GM18870 (cell line): ENCODE data around the gene PFN1.

Experiments
- ATAC-seq: cut with Tn5 transposase; IDR thresholded peaks from one replicate; pipeline ENCODE4 v1.9.1; 2021; ENCODE audit warnings: moderate library complexity; ENCODE audit not compliant: unreplicated experiment

The PFN1 gene

DNA sequence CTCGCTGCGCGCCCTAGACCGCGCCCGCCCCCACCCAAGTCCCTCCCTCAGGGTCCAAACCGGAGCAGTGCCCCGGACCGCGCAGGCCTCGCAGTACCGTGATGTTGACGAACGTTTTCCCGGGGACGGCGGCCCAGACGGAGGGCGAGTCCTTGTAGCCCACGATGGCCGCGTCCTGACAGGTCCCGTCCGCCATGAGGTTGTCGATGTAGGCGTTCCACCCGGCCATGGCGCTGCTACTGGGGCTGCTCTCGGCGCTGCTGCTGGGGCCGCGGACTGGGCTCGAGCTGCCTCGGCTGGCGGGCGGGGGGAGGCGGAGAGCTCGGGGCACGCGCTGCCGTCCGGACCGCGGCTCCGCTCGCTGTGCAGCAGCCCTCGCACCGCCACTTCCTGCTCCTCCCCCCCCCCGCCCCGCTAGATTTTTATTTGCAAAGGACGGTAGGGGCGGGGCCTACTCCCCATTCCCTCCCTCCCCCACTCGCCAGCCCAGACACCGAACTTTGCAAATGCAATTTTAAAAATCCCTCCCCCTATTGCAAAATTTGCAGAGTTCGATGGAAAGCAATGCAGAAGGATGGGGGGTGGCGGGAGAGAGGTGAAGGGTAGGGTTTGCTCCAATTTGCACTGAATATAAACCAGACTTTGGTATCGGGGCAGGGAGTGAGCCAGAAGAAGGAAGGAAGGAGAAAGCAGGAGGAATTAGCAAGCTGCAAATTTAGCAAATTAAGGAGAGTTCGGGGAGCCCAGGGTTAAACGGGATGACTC, at the start of gene PFN1:
PFN1 (minus strand) TSS at position 365 of the 765 bp plus-strand sequence; CDS start at position 229, 136 bp downstream.
- no peak for ATAC-seq

DNA sequence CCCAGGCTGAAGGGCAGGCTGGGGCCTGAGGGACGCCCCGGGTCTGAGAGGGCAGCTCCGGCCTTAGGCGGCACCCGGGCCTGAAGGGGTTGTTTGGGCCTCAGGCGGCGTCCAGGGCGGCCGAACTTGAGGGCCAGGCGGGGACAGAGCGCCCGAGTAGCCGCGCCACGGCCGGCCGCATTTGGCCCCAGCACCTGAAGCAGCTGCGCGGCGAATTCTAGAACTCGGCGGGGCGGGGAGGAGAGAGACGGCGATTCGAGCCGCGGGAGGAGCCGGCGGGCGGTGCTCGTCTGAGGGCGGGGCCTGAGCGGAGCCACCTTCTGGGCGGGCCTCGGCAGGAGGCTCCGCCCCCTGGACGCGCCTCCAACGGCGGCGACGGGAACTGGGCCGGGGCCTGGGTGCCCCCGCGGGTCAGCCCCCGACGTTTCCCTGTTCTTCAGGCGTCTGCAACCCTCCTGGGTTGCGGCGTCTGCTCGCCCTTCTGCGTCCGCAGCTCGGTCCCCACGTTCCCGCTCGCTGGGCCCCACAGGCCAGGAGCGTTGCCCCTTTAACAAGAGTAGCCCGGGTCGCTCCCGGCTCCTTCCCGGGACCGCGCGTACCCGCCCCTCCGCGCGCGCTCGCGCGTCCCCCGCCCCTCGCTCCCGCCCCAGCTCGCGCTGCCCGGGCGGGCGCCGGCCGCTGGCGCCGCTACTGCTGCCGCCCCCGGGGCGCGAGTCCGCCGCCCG, 49.1 kb upstream of the PFN1 start, which contains the start of the genes INCA1 and KIF1C:
INCA1 (minus strand) TSS at position 221 of the 725 bp plus-strand sequence. CDS start 3,085 bp downstream, outside the sequence.
KIF1C (plus strand) TSS at position 649 of the 725 bp plus-strand sequence. CDS start 2,297 bp downstream, outside the sequence.
- peak; percentile 64 for ATAC-seq

DNA sequence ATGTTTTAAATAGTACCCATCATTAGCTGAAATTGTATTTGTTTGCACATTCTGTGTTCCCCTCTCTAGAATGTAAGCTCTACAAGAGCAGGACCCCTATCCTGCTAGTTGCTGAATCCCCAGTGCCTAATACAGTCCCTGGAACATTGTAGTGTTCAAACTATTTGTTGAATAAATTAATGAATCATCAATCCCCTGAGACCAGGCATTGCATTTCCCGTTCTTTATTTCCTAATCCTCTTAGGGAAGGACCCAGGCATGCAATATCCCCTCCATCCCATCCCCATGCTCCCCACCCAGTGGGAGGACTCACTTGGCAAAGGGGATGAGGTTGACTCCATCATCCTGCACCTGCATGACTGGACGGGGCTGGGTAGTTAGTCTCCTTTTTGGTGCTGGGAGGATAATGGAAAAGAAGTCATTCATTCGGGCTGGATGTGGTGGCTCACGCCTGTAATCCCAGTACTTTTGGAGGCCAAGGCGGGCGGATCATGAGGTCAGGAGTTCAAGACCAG, 45.8 kb upstream of the PFN1 start:
- no peak for ATAC-seq

DNA sequence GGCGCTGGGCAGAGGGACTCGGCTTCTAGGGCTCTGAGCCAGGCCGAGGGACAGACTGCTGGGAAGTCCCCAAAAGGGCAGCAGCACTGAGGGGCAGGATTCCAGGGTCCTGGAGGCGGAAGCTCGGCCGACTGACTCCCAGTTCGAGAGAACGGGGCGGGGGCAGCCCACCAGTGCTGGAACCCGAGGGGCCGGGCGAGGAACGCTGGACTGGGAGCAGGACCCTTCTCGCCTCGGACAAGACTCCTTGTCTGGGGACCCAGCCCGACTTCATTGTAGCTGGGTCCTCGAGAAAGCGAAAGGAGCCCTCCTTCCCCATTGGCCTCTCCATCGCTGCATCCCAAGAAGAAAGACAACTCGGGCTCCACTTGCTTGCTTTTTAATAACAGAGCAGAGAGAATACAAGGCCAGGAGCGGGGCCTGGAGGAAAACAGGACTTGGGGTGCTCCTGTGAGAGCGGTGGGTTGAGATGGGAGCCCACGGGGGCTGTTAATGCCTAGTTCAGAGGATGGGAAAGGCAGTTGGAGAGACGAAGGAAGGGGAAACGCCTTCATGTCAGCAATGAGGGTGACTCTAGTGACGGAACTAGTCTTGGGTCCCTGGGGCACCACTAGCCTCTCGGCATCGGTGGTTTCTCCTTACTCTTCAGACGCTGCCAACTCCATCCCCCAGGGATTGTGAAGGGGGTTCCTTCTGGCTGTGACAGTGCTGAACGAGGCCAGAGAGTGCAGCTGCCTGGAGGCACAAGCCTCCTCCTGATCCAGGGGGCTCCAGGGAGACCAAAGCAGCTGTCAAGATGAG, 39.6 kb upstream of the PFN1 start:
- no peak for ATAC-seq

DNA sequence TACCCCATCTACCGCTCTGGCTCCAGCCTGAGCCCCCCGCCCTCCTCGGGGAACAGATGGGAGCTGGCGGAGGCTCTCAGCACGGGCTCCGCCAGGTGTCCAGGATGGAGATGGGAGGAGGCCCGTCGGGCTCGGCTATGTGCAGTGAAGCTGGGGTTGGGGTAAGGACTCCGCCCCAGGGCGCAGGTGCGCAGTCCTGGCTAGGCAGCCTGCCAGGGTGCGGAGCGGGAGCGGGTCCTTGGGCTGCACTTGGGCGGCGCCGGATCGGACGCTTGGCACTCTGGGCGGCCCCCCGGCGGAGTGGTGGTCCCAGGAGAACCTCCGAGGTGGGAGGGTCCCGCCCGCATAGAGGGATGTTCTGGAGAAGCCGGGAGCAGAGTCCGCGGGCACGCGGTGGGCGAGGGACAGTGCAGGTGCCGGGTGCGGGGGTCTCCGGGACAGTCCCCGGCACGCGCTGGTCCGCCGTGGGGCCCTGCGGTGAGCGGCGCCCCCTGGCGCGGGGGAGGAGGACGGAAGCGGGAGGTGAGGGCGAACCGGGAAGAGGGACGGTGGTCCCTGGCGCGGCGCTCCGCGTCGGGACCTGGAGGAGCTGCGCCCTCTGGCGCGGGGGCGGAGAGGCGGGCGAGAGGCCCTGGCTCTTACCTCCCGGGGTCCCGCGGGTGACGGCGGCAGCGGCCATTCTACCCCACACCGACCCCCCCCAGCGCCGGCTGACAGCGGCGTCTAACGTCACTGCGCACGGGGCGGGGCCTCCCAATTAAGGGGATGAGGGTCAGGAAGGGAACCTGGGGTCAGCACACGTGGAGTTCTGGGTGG, 38.8 kb upstream of the PFN1 start, which contains the start of gene CAMTA2:
CAMTA2 (minus strand) TSS at position 725 of the 816 bp plus-strand sequence. CDS start 1,453 bp downstream, outside the sequence.
- ATAC-seq = no peak

DNA sequence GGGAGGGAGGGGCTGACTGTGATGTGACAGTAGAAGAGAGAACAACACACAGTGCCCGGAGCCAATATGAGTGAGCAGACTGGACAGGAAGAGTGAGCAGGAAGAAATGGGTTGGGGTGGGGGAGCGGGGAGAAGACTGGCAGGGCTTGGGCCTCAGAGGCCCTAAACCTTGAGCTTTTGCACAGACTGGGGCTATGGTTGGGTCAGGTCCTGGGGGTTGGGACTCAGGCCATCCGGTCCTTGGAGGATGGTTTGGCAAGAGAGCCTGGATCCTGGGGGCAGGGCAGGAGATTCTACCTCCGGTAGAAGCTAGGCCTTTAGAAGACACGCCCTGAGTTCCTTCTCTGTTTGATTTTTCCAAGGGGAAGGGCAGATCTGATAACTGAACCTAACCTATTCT, 38.1 kb upstream of the PFN1 start:
- no peak for ATAC-seq

DNA sequence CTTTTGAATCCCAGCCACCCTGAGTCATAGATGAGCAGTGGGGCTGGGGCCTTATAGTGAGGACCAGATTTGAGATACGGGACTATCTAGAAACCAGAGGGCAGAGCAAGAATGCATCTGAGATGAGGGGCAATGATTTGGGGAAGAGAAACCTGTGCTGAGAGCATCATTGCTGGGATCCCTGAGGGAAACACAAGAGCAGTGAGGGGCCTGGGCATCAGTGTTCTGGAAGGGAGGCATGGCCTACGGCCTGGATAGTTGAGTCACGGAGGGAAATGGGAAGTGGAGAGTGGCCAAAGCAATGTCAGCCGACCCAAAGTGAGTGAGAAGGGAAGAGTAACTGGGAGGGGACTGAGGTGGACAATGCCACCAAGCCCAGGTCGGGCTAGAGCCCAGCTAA, 34.0 kb upstream of the PFN1 start:
- ATAC-seq = no peak

DNA sequence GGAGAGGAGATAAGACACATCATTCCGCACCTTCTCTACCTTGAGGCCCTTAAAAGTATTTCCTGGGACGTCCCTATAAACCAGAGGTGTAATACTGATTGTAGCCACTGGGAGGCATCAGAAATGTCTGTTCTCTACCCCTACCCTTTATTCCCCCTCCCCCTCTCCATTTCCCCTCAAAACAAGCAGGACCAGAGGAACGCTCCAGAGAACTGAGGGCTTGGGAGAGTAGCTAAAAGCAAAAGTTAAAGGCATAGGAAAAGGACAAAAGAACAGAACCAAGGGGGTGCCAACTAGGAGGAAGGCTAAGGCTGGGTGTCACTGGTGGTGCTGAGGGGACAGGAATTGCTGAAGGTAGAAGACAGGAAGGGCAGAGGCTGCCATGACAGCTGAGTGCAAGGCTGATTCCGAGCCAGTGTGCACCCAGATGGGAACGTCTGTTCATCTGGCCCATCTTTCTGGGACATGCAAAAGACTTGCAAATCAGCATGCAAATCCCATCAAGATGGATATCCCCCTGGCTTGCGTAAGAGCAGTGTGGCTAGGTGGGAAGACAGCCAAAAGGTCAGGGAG, 32.4 kb upstream of the PFN1 start:
- no peak for ATAC-seq

DNA sequence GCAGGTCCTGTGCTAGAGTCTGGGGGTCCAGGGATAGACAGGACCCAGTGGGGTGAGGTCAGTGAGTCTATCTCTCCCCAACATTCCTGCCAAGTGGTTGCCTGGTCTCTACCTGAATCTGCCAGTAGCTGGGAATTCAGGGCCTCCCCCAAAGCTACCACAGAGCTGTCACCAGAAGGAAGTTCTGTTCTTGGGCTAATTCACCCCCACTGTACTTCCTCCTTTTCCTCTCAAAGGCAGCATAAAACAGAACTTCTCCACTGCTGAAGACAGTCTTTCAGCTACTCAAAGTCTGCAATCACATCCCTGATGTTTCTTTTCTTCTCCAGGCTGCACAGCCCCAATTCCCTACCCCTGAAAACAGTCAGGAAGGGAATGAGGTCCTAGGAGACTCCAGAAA, 30.4 kb upstream of the PFN1 start:
- ATAC-seq = no peak

DNA sequence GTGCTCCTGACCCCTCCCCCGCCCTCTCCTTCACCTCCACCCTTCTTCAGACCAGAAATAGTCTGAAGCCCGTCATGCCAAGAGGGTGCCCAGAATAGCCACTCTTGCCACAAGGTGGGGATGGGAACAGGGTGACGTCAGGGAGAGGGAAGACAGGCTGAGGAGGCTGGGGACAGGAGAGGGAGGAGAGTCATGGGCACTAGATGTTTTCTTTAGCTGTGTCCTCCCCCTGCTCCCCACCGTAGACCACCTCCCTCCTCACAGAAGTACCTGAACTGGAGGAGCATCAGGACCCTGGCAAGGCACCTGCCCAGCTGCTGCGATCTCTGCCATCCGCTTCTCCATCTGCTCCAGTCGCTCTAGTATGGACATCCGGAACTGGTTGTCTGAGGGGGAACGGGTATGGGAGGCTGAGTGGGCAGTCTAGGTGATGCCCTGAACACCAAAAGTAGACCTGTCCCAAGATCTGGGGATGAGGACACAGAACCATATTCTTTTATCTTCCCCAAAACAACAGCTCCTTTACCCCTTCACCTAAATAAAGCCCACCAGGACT, 25.9 kb upstream of the PFN1 start:
- ATAC-seq = no peak

DNA sequence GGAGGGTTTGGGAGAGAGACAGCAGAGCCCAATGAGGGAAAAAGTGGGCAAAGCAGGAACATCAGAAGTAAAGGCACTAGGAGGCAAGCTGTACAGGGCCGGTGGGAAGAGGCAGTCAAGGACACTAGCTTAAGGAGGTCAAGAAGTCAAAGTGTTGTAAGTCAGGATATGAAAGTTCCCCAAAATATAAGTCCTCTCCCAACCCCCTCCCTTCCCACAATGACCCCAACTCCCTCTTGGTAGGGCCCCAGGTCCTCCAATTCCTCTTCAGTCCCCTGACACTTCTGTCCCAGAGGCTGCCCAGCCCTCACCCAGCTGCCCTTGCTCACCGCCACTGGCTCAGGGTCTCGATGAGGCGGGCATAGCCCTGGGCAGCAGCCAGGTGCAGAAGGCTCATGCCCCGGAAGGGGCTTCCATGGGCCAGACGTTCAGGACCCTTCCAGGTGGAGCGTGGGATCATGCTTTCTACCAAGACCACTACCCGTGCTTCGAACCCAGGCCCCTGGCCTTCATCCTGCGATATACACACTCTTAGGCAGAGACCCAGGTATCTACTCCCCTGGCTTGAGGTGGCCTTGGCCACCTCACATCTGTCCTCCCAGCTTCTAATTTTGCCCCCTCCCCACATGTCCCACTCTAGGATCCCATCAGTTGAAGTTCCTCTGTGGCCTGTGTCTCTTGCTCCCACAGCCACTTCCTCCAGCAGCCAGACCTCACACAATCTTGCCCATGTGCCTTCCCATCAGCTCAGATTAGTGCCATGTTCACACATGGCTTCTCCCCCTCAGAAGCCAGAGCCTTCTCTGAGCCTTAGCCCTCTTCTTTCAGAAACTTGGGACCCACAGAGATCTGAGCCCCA, 25.2 kb upstream of the PFN1 start:
- ATAC-seq = no peak

DNA sequence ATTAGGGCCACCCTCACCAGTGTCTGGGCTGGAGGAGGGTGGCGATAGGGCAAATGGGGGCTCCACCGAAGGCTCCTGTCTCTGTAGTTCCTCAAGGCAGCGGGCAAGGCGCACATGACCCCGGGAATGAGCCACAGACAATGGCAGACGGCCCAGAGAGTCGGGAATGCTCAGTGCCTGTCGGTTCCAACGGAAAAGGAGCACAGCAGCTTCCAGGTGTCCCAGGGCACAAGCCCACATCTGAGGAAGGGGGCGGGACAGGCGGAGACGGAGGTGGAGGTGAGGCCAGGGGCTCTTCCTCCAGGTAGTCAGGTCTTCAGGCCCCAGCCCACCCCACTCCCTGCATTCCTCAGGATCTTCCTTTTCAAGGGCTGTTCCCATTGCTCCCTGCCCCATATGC, 24.4 kb upstream of the PFN1 start:
- no peak for ATAC-seq

DNA sequence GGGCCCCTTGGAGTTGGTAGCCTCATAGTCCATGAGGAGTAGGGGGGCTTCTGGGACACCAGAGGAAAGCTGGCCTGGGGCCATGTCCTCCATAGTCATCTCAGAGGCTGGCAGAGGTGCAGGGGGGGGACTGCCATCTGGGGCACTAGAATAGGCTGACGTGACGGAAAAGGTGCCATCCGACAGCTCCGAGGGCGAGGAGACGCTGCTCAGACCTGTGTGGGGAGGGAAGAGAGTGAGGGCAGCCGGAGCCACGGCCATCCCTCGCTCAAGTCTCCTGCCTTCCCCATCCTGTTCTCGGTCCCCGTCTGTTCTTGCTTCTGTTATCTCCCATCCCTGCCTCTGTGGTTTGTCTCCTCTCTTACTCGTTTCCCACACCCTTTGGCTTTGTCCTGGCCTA, 24.0 kb upstream of the PFN1 start:
- no peak for ATAC-seq

DNA sequence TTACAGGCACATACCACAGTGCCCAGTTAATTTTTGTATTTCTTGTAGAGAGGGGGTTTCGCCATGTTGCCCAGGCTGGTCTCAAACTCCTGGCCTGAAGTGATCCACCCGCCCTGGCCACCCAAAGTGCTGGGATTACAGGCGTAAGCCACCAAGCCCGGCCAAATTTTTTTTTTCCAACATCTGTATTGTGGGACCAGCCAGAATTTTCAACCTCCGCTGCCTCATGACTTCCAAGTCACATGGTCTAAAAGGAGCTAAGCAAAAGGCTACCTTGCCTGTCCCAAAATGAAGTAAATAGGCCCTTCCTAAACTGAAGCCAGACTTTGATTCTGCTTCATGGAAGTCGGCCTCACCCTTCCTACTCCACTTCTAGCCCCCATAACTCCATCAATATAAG, 23.5 kb upstream of the PFN1 start:
- no peak for ATAC-seq

DNA sequence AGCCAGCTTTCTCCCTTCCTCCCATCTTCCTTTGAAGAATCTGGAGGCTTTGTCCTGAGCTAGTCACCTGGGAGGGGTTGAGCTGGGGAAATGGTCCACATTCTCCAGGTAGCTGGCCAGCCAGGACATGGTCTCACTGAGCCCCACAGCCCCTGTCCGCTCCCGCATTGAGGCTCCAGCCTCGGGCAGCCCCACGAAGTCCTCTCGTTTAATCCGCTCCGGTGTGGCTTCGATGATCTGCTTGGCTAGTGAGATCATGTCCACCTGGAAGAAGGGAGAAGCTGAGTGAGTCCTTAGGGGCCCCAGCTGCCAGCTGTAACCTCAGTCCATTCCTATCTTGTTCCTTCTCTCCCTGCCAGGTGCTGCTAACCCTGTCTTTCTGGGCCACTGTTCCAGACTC, 21.9 kb upstream of the PFN1 start:
- no peak for ATAC-seq

DNA sequence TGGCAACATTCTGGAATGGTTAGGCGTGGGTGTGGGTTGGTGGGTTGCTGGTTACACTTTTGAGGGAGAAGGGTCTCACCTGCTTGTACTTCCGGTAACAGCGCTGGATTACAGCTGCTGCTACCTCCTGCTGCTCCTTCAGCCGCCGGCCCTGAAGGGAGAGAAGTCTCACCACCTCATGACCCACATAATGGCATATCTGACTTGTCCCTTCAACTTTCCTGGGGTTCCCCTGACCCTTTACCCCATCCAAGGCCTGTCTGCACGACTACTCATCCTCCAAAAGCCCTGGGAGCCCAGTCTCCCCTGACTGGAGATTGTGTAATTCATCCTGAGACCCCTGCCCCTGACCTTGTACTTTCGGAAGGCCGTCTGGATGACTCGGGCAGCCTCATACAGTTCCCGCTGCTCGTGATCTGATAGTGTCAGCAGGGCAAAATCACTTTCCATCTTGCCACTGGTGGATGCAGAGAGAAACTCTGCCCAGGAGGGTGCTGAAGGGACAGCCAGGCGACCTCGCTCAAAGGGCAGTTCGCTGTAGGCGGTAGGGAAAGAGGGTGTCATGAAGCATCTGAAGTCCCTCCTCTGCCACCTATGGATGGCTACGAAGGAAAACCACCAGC, 21.3 kb upstream of the PFN1 start:
- no peak for ATAC-seq

DNA sequence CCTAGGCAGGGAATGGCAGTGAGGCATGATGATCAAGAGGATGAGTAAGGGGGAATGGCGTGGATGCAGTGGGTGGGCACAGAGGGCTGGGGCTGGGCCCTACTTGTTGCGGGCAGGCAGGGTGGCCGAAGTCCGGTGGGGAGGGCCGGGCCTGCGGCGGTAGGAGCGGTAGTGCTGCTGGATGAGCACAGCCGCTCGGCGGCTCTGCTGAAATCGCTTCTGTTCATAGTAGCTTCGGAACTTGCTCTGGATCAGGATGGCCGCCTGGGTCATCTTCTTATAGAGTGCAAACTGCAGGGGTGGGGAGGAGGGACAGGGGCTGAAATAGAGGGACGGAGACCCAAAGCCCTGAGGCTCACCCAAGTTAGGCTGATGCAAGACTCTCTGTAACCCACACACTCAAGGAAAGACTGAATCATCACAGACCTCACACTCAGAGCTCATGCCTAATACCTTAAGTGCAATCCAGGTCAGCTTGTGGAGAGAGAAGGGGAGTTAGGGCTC, 20.8 kb upstream of the PFN1 start:
- no peak for ATAC-seq

DNA sequence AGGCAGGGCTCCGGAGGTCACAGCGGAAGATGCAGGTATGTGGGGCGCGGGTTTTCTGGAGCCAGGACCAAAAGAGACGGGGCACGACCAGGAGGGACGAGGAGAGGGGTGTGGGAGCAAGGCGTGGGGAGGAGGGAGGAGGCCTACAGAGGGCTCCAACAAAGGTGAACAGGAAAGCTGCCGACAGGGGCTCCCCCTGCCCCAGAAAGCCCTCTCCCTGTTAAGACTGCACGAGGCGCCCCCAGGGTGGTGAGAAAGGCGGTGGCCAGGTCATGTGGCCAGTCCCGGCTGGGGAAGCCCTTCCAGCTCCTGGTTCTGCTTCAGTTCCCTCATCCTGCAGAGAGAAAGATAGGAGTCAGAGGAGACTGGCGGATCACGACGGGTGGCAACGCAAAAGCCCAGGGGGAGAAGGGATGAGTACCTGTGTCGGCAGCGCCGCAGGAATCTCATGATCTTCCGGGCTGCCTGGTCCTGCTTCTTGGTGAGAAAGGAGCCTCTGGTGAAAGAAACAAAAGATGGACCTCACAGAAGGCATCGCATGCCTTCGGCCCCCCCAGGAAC, 20.2 kb upstream of the PFN1 start:
- ATAC-seq = no peak
